ENCODE measurements around the gene CDH2. TPM values are rescaled to one million over a fixed set of nuclear protein-coding genes. Genes with fewer than 3 reads are reported as not detected.
A peak's percentile ranks its signal among the peaks of the same experiment; 100 is the strongest.

Gene CDH2
- total RNA-seq, 1 experiment from 2014 or later, result 34.0 TPM

DNA sequence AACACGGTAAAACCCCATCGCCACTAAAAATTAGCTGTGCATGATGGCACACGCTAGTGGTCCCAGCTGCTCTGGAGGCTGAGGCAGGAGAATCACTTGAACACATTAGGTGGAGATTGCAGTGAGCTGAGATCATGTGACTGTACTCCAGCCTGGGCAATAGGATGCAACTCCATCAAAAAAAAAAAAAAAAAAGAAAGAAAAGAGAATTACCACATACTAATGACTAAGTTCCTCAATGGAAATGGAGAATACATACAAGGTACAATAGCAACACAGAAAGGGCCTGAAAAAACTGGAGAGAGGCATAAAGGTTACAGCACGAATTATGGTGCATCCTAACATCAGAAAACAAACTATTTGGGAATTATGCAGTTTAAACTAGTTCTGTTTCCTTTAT, 81.3 kb downstream of the CDH2 start:
- DNase-seq (no peak), ATAC-seq (no peak)
- no TSS peak for BruUV-seq (replicated peaks)
- no peaks in the 10 kb centered on the region for H3K36me3 ChIP-seq (ENCODE audit: low read depth, low read length)
- intact Hi-C loops (cut with micrococcal nuclease), result no loop called here
- ChIA-PET POLR2A (ENCODE audit: unreplicated experiment) (no interaction called here), CTCF (no interaction called here)
- H3K9me3 ChIP-seq (ENCODE audit: low read length), result no peaks in the 10 kb centered on the region
- H3K79me2 ChIP-seq (ENCODE audit: low read length), result no peaks in the 10 kb centered on the region
- no peak overlapping the region for H3K4me2 ChIP-seq (ENCODE audit: low read length)
- TF ChIP-seq EZH2 (IDR thresholded peaks at IDR 0.05; ENCODE audit: low read length, unreplicated experiment), result no peak
- TF ChIP-seq, protein P1, sequence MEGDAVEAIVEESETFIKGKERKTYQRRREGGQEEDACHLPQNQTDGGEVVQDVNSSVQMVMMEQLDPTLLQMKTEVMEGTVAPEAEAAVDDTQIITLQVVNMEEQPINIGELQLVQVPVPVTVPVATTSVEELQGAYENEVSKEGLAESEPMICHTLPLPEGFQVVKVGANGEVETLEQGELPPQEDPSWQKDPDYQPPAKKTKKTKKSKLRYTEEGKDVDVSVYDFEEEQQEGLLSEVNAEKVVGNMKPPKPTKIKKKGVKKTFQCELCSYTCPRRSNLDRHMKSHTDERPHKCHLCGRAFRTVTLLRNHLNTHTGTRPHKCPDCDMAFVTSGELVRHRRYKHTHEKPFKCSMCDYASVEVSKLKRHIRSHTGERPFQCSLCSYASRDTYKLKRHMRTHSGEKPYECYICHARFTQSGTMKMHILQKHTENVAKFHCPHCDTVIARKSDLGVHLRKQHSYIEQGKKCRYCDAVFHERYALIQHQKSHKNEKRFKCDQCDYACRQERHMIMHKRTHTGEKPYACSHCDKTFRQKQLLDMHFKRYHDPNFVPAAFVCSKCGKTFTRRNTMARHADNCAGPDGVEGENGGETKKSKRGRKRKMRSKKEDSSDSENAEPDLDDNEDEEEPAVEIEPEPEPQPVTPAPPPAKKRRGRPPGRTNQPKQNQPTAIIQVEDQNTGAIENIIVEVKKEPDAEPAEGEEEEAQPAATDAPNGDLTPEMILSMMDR (conservative IDR thresholded peaks at IDR 0.05; ENCODE audit: low read depth, low read length), result no peak
- no peak overlapping the region for H3K9ac ChIP-seq (ENCODE audit: low read length)
- H2AFZ ChIP-seq (ENCODE audit: low read length), result no peak overlapping the region
- H3K9me2 ChIP-seq (replicated peaks; ENCODE audit: low read length), result no peaks in the 10 kb centered on the region
- H3K4me1 ChIP-seq (ENCODE audit: insufficient read depth, low read length), result no peaks in the 10 kb centered on the region
- H3K4me3 ChIP-seq (ENCODE audit: low read length), result no peak overlapping the region
- no peak overlapping the region for H3K27ac ChIP-seq (ENCODE audit: low read length)
- H3K27me3 ChIP-seq (ENCODE audit: low read length), result no peaks in the 10 kb centered on the region
- no peaks in the 10 kb centered on the region for H4K20me1 ChIP-seq (ENCODE audit: low read length)
- no peaks in the 10 kb centered on the region for H3F3A ChIP-seq (ENCODE audit: low read length, unreplicated experiment)

DNA sequence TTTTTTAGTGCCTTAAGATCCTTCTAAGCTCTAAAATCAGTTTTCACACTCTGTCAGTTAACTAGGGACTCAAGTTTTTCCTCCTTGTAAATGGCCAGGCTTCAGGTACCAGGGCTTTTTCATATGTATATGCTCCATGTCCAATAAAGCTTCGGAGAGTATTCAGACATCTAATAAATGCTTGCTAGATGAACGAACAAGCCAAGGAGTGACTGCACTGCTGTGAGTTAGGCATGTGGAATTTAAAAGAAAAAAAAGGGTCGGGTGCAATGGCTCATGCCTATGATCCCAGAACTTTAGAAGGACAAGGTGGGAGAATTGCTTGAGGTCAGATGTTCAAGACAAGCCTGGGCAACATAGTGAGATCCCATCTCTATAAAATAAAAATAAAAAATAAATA, 81.9 kb downstream of the CDH2 start:
- Histone ChIP-seq H3K9me2 (replicated peaks; ENCODE audit: low read length) (no peaks in the 10 kb centered on the region), H4K20me1 (ENCODE audit: low read length) (no peaks in the 10 kb centered on the region), H3K4me1 (ENCODE audit: insufficient read depth, low read length) (no peaks in the 10 kb centered on the region), H3K27me3 (ENCODE audit: low read length) (no peaks in the 10 kb centered on the region), H3K9me3 (ENCODE audit: low read length) (no peaks in the 10 kb centered on the region), H3K79me2 (ENCODE audit: low read length) (no peaks in the 10 kb centered on the region), H3F3A (ENCODE audit: low read length, unreplicated experiment) (no peaks in the 10 kb centered on the region), H3K9ac (ENCODE audit: low read length) (no peak overlapping the region), H3K36me3 (ENCODE audit: low read depth, low read length) (no peaks in the 10 kb centered on the region), H3K4me2 (ENCODE audit: low read length) (no peak overlapping the region), H3K4me3 (ENCODE audit: low read length) (no peak overlapping the region), H3K27ac (ENCODE audit: low read length) (no peak overlapping the region), H2AFZ (ENCODE audit: low read length) (no peak overlapping the region)
- CTCF ChIA-PET, result no interaction called here
- no TSS peak for BruUV-seq (replicated peaks)
- ATAC-seq (no peak), DNase-seq (peak; percentile 29)
- POLR2A ChIA-PET (ENCODE audit: unreplicated experiment), result no interaction called here
- intact Hi-C loops (cut with micrococcal nuclease), result no loop called here
- TF ChIP-seq, protein P1 (conservative IDR thresholded peaks at IDR 0.05; ENCODE audit: low read depth, low read length), result no peak
- TF ChIP-seq EZH2 (IDR thresholded peaks at IDR 0.05; ENCODE audit: low read length, unreplicated experiment), result no peak
- no peak for TF ChIP-seq EZH2phosphoT487 (IDR thresholded peaks at IDR 0.05; ENCODE audit: borderline replicate concordance, low read length)

DNA sequence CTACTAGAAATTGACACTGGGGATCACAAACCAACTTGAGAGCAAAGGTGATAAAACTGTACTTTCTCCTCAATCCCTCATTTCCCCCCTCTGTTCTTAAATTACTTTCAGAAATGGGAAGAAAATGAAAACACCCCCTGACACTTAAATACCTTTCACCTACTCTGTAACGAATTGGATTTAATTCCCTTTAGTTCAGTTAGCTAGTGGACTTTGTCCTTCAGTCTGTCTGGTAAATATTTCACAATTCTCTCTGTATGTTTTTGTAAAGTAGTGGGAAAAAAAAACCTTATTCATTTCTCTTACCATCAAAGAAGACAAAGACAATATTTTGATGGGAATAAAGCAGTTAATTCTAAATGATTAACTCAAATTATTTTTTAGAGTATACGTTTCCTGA, 85.7 kb downstream of the CDH2 start:
- TF ChIP-seq EZH2phosphoT487 (IDR thresholded peaks at IDR 0.05; ENCODE audit: borderline replicate concordance, low read length) (no peak), EZH2 (IDR thresholded peaks at IDR 0.05; ENCODE audit: low read length, unreplicated experiment) (no peak)
- TF ChIP-seq, protein P1 (conservative IDR thresholded peaks at IDR 0.05; ENCODE audit: low read depth, low read length), result no peak
- Histone ChIP-seq H3K9me3 (ENCODE audit: low read length) (no peaks in the 10 kb centered on the region), H3K9ac (ENCODE audit: low read length) (no peak overlapping the region), H3F3A (ENCODE audit: low read length, unreplicated experiment) (no peaks in the 10 kb centered on the region), H3K27me3 (ENCODE audit: low read length) (no peaks in the 10 kb centered on the region), H2AFZ (ENCODE audit: low read length) (no peak overlapping the region), H3K4me1 (ENCODE audit: insufficient read depth, low read length) (no peaks in the 10 kb centered on the region), H3K79me2 (ENCODE audit: low read length) (no peaks in the 10 kb centered on the region), H3K4me3 (ENCODE audit: low read length) (no peak overlapping the region), H3K4me2 (ENCODE audit: low read length) (no peak overlapping the region), H4K20me1 (ENCODE audit: low read length) (no peaks in the 10 kb centered on the region), H3K27ac (ENCODE audit: low read length) (no peak overlapping the region), H3K36me3 (ENCODE audit: low read depth, low read length) (no peaks in the 10 kb centered on the region), H3K9me2 (replicated peaks; ENCODE audit: low read length) (no peaks in the 10 kb centered on the region)
- ATAC-seq, result no peak
- ChIA-PET CTCF (interaction anchor here (0.7 kb wide), 1 partner anchor 1661 kb away, joined by 3 read pairs; no protein-coding TSS in a partner anchor), POLR2A (ENCODE audit: unreplicated experiment) (no interaction called here)
- no TSS peak for BruUV-seq (replicated peaks)
- intact Hi-C loops (cut with micrococcal nuclease), result no loop called here
- DNase-seq, result no peak

All from PC-3 (cell line).